GM21515 (cell line): ENCODE results near the gene AAMP.
A peak's percentile ranks its signal among the peaks of the same experiment; 100 is the strongest.

Experiments
- ATAC-seq: cut with Tn5 transposase; IDR thresholded peaks from one replicate; pipeline ENCODE4 v1.9.1; 2021; ENCODE audit not compliant: unreplicated experiment

AAMP gene

GRCh38 chr2:218260166-218260565 is 9.8 kb downstream of the AAMP start:
- ATAC-seq: no peak

DNA sequence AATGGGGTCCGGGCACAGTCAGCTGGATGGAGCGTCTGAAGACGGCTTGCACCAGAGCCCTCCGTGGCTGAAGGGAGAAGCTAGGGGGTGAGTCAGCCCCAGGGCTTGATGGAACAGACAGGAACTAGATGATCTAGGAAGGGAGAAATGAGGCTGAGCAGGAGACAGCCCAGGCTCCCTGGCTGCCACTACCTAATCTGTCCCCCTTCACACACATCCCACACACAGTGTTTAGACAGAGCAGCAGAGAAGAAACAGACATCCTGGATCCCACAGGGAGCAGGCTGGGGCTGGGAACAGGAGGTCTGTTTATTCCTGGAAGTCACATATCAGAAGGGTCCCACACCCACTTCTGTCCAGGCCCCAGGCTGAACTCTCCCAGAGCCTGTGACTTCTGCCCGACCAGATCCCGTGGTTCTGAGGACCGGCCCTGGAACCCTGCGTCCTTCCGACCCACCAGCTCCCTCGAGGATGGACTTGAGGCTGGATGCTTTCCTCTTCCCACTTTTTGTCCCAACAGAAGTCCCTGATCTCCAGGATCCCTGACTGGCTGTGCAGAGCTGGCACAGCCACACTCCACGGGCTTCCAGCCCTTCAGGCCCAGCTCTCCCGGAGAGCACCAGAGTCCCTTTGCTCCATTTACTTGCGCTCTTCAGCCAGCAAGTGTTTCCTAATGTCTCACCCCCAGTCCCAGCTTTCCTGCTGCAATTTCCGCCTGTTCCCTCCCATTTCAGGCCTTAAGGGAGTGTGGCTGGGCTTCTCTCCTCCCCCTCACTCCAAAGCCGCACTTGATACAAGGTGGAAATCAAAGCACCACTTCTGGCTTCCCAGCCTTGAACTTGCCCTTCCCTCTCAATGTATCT is 10.6 kb downstream of the AAMP start:
- ATAC-seq: no peak

GRCh38 chr2:218257390-218257981 is 12.5 kb downstream of the AAMP start:
- ATAC-seq: peak; percentile 68

DNA sequence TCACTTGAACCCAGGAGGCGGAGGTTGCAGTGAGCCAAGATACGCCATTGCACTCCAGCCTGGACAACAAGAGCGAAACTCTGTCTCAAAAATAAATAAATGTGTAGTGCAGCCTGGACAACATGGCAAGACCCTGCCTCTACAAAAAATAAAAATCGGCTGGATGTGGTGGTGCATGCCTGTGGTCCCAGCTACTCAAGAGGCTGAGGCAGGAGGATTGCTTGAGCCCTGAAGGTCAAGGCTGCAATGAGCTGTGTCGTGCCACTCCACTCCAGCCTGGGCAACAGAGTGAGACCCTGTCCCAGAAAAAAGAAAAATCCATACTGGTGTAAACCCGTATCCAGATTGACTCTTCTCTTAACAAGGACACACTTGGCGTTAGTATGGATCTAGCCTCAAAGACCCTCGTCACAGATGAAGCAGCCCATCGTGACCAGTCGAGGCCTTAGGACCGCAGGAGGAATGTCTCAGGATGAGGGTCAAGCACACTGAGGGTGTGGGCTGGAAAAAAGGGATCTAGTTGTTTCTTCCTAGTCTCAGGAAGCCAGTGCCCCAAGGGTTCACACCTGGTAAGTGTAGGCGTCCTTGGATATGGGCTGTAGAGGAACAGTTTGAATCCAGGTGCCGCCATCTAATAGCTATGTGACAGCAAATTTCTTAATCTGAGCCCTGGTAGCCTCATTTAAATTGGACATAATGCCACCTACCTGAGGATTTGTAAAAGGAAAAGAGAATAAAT is 13.2 kb downstream of the AAMP start:
- no peak for ATAC-seq

DNA sequence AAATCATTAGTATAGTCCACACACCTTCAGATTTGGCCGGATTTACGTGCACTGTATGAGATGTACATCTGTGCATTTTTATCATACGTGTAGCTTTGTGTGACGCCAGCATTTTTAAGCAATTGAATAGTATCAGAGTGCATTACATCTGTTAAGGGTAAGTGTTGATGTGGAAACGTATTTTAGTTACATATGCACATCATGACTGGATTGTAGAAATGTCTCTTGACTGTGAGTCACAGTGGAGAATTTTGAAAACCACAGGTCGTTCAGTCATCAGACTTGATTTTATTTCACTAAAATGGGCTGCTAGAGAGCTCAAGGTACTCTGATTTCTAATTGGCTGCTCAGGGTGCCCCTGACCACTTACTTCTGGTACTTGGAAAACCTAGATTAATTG is 14.5 kb downstream of the AAMP start:
- ATAC-seq: no peak

GRCh38 chr2:218253232-218253625 is 16.7 kb downstream of the AAMP start:
- ATAC-seq: no peak

- ATAC-seq: no peak
Measured at GRCh38 chr2:218252509-218253231, 17.3 kb downstream of the AAMP start.

DNA sequence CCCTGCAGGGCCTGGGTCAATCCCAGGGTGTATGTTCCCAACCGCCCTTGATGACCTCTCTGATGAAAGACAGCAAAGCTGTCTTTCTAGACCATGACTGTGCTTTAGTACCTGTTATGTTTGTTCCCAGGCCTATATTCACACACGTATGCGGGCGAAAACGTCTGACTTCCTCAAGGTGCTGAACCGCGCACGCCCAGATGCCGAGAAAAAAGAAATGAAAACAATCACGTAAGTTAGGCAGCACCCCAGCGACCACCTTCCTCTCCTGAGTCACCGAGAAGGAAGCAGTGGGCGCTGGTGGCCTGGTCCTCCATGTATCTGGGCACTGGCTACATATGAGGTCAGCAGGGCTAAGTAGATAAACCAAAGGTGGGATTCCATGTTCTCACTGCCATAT is 20.2 kb downstream of the AAMP start:
- no peak for ATAC-seq

DNA sequence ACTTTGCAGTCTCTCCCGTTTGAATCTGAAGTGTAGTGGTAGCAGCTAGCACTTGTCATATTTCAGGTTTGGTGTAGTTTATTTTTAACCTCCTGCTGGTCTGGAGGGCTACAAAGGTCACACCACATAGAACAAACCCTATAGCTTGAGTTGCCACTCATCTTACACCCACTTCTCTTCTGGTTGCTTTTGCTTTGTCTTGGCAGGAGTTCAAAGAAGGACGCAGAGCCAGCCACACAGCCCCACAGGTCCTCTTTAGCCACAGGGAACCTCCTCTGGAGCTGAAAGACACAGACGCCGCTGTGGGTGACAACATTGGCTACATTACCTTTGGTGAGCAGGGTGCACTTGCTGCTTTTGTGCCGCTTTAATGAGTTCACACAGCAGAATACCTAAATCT is 24.7 kb downstream of the AAMP start:
- no peak for ATAC-seq

- ATAC-seq: no peak
Measured at GRCh38 chr2:218244665-218245064, 25.3 kb downstream of the AAMP start.

- ATAC-seq: no peak
Measured at GRCh38 chr2:218244204-218244603, 25.7 kb downstream of the AAMP start.

- no peak for ATAC-seq
Measured at GRCh38 chr2:218238887-218239286, 31.1 kb downstream of the AAMP start.

- no peak for ATAC-seq
Measured at GRCh38 chr2:218236829-218237228, 33.1 kb downstream of the AAMP start.

- no peak for ATAC-seq
Measured at GRCh38 chr2:218235017-218235416, 34.9 kb downstream of the AAMP start.

GRCh38 chr2:218234521-218234920 is 35.4 kb downstream of the AAMP start:
- no peak for ATAC-seq

GRCh38 chr2:218233543-218233942 is 36.4 kb downstream of the AAMP start:
- no peak for ATAC-seq

GRCh38 chr2:218230882-218231281 is 39.1 kb downstream of the AAMP start:
- ATAC-seq: peak; percentile 51

DNA sequence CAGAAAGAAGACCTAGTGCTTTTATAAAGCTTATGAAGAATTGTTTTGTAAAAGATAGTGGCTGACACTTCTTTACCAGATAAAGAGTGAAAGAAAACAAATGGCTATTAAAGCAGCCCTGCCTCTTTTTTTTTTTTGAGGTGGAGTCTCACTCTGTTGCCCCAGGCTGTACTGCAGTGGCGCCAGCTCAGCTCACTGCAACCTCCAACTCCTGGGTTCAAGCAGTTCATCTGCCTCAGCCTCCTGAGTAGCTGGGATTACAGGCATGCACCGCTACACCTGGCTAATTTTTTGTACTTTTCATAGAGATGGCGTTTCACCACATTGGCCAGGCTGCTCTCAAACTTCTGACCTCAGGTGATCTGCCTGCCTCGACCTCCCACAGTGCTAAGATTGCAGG is 40.1 kb downstream of the AAMP start:
- no peak for ATAC-seq

GRCh38 chr2:218229239-218229638 is 40.7 kb downstream of the AAMP start:
- ATAC-seq: peak; percentile 86

GRCh38 chr2:218228366-218229090 is 41.4 kb downstream of the AAMP start:
- ATAC-seq: no peak

- ATAC-seq: no peak
Measured at GRCh38 chr2:218226903-218227302, 43.0 kb downstream of the AAMP start.
